GM23338 (cell line): ENCODE measurements around the gene CAPN1. TPM values are rescaled to one million over a fixed set of nuclear protein-coding genes. Genes with fewer than 3 reads are reported as not detected.

Experiments used
- ATAC-seq: fragments of 200-7000 bp; cut with Tn5 transposase; 3 replicates; pipeline ENCODE4 v1.9.1; 2020
- DNase-seq: peaks from one replicate; pipeline ENCODE4 v3.0.0-alpha.2; 2015; ENCODE audit warnings: low spot score
- H2AFZ ChIP-seq: fragments of 200-600 bp; sonication (generic); 2 replicates; pipeline ENCODE4 v1.8.0; 2016; ENCODE audit warnings: antibody characterized with exemption, mild to moderate bottlenecking, moderate library complexity
- H3F3A ChIP-seq: fragments of 200-600 bp; sonication (generic); replicated peaks from 2 replicates; pipeline ENCODE4 v1.8.0; 2017; ENCODE audit warnings: antibody characterized with exemption, mixed run types, low read depth
- H3K27ac ChIP-seq: fragments of 200-600 bp; sonication (generic); 2 replicates; pipeline ENCODE4 v1.6.1; 2016; ENCODE audit warnings: low read depth
- H3K27me3 ChIP-seq: fragments of 200-600 bp; sonication (generic); 2 replicates; pipeline ENCODE4 v1.8.0; 2016; ENCODE audit warnings: mild to moderate bottlenecking, mixed run types, moderate library complexity; ENCODE audit not compliant: insufficient read depth
- H3K36me3 ChIP-seq: fragments of 200-600 bp; sonication (generic); 2 replicates; pipeline ENCODE4 v1.8.0; 2016; ENCODE audit warnings: mild to moderate bottlenecking; ENCODE audit not compliant: insufficient read depth
- H3K4me1 ChIP-seq: fragments of 200-600 bp; sonication (generic); 2 replicates; pipeline ENCODE4 v1.8.0; 2016; ENCODE audit warnings: mild to moderate bottlenecking, moderate library complexity; ENCODE audit not compliant: insufficient read depth
- H3K4me2 ChIP-seq: fragments of 200-600 bp; sonication (generic); 2 replicates; pipeline ENCODE4 v1.7.1; 2017; ENCODE audit warnings: mixed run types
- H3K4me3 ChIP-seq: fragments of 200-600 bp; sonication (generic); 2 replicates; pipeline ENCODE4 v1.6.1; 2016; ENCODE audit warnings: mixed run types
- H3K79me2 ChIP-seq: fragments of 200-600 bp; sonication (generic); replicated peaks from 2 replicates; pipeline ENCODE4 v1.8.0; 2017; ENCODE audit warnings: mild to moderate bottlenecking; ENCODE audit not compliant: insufficient read depth
- H3K9me2 ChIP-seq: fragments of 200-600 bp; sonication (generic); 2 replicates; pipeline ENCODE4 v1.8.0; 2017; ENCODE audit not compliant: insufficient read depth
- H4K20me1 ChIP-seq: fragments of 200-600 bp; sonication (generic); replicated peaks from 2 replicates; pipeline ENCODE4 v1.8.0; 2017; ENCODE audit warnings: mild to moderate bottlenecking; ENCODE audit not compliant: insufficient read depth
- H3K27ac Mint-ChIP-seq: 2 replicates; pipeline ENCODE4 v1.8.0; 2020; ENCODE audit warnings: inconsistent platforms, mild to moderate bottlenecking, moderate library complexity, mixed read lengths
- H3K27me3 Mint-ChIP-seq: 3 replicates; pipeline ENCODE4 v1.8.0; 2022; ENCODE audit warnings: low read depth, mild to moderate bottlenecking, moderate library complexity, mixed read lengths, inconsistent platforms; ENCODE audit not compliant: insufficient read depth, poor library complexity
- H3K36me3 Mint-ChIP-seq: 3 replicates; pipeline ENCODE4 v1.8.0; 2021; ENCODE audit warnings: low read depth, mild to moderate bottlenecking, inconsistent platforms, moderate library complexity, mixed read lengths
- H3K4me1 Mint-ChIP-seq: 3 replicates; pipeline ENCODE4 v1.8.0; 2020; ENCODE audit warnings: mild to moderate bottlenecking, inconsistent platforms, mixed read lengths
- H3K4me3 Mint-ChIP-seq: 3 replicates; pipeline ENCODE4 v1.8.0; 2021; ENCODE audit warnings: moderate library complexity, mild to moderate bottlenecking, inconsistent platforms, mixed read lengths
- H3K9me3 Mint-ChIP-seq: 3 replicates; pipeline ENCODE4 v1.8.0; 2020; ENCODE audit warnings: moderate library complexity, mild to moderate bottlenecking, inconsistent platforms, mixed read lengths
- CREB1 ChIP-seq: fragments of 250-450 bp; sonication (Bioruptor Pico); IDR thresholded peaks from 2 replicates; pipeline ENCODE4 v1.5.0; 2020; ENCODE audit warnings: low read depth, mild to moderate bottlenecking, moderate library complexity
- ETS1 ChIP-seq: IDR thresholded peaks from 2 replicates; pipeline ENCODE4 v1.6.1; 2016; ENCODE audit warnings: antibody characterized with exemption
- EZH2 ChIP-seq: fragments of 200-600 bp; sonication (generic); IDR thresholded peaks from one replicate; pipeline ENCODE4 v1.8.0; 2017; ENCODE audit warnings: antibody characterized with exemption, mild to moderate bottlenecking, low read depth; ENCODE audit not compliant: unreplicated experiment
- EZH2phosphoT487 ChIP-seq: fragments of 200-600 bp; sonication (generic); IDR thresholded peaks from one replicate; pipeline ENCODE4 v1.8.1; 2018; ENCODE audit warnings: antibody characterized with exemption; ENCODE audit not compliant: unreplicated experiment
- JUNB ChIP-seq: IDR thresholded peaks from one replicate; pipeline ENCODE4 v1.6.1; 2016; ENCODE audit warnings: antibody characterized with exemption; ENCODE audit not compliant: unreplicated experiment
- NANOG ChIP-seq: IDR thresholded peaks from 2 replicates; pipeline ENCODE4 v1.6.1; 2016; ENCODE audit warnings: antibody characterized with exemption, borderline replicate concordance
- POLR2AphosphoS5 ChIP-seq: IDR thresholded peaks from 2 replicates; pipeline ENCODE4 v1.6.1; 2016; ENCODE audit warnings: antibody characterized with exemption, low read depth
- STAT1 ChIP-seq: IDR thresholded peaks from one replicate; pipeline ENCODE4 v1.6.1; 2016; ENCODE audit warnings: antibody characterized with exemption; ENCODE audit not compliant: unreplicated experiment
- ZNF114 ChIP-seq: fragments of 250-450 bp; sonication (Bioruptor Pico); IDR thresholded peaks from 2 replicates; pipeline ENCODE4 v1.5.0; 2020; ENCODE audit warnings: mild to moderate bottlenecking, moderate library complexity
- polyA plus RNA-seq: library from polyadenylated mRNA; unstranded; fragments of >200 nt; fragmentation: Nextera tagmentation; extraction: Ambion mirVana; gene quantifications from 2 replicates; pipeline ENCODE4 v1.2.1, GENCODE V29; 2016
- total RNA-seq: library from RNA; depleted of rRNA; stranded (reverse); fragments of >200 nt; shearing (Covaris generic); gene quantifications from 2 replicates; pipeline ENCODE4 v1.2.3, GENCODE V29; 2014
- TF ChIP-seq, protein P1 (sequence below): IDR thresholded peaks from one replicate; pipeline ENCODE4 v1.6.1; 2018; ENCODE audit warnings: antibody characterized with exemption; ENCODE audit not compliant: unreplicated experiment
- TF ChIP-seq, protein P2 (sequence below), 2 experiments: fragments of 200-600 bp in 1 of 2; sonication (generic) in 1 of 2; conservative IDR thresholded peaks; 2 replicates each; pipeline versions ENCODE4 v1.5.1 to v1.6.1; 2016 to 2017; ENCODE audit warnings: antibody characterized with exemption in 2 of 2, low read depth in 2 of 2, mild to moderate bottlenecking in 2 of 2, moderate library complexity in 1 of 2

The CAPN1 gene
- total and polyA plus RNA-seq, 2 experiments from 2014 or later: 67.3 to 277 TPM

DNA sequence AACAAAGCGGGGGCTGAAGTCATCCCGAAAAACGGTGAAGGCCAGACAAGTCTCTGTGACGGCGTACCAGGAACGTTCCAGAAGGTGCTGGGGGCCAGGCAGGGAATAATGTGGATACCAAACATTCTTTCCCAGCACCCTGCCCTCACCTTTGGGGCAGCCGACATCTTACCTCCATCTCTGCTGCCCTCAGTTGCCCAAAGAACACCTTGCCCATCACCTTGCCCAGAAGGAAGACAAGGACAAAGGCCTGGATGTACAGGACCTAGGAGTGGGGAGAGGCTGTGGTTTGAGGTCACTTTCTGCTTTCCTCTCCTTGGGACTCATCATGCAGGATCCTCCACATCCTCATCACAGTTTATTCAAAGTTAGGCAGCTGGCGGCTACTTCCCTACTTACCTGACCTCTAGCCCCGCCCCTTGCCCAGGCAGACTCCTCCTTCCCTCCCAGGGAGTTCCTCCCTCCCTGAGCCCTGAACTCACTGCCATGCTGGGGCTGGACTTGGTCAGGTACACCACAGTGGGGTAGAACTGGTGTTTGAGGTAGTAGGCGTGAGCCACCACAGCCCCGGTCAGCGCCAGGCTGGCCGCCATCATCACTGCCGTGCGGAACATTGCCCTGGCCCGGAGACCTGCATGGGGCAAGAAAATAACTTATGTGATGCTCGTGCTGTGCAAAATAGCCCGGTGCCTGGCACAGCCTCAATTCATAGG, 48.6 kb upstream of the CAPN1 start:
- no peak overlapping the region for H3K27ac ChIP-seq
- H3K79me2 ChIP-seq: peaks cover 19% of the 10 kb centered on the region
- H3K4me1 ChIP-seq: peaks cover 20% of the 10 kb centered on the region; the same call in 1 of the 2 replicates
- no peaks in the 10 kb centered on the region for H3K27me3 ChIP-seq
- peaks cover 12% of the 10 kb centered on the region; the same call in 1 of the 2 replicates for H3F3A ChIP-seq
- no peaks in the 10 kb centered on the region for H3K36me3 ChIP-seq
- Mint-ChIP-seq H3K27ac (peak overlapping the region; percentile 94), H3K36me3 (peaks cover 21% of the 10 kb centered on the region), H3K27me3 (peaks cover 19% of the 10 kb centered on the region), H3K4me1 (peaks cover 19% of the 10 kb centered on the region), H3K4me3 (peak overlapping the region; percentile 97), H3K9me3 (no peaks in the 10 kb centered on the region)
- peak overlapping the region; percentile 67 for H3K4me3 ChIP-seq
- H4K20me1 ChIP-seq: no peaks in the 10 kb centered on the region
- TF ChIP-seq EZH2phosphoT487: no peak
- TF ChIP-seq NANOG: no peak
- TF ChIP-seq, protein P1, sequence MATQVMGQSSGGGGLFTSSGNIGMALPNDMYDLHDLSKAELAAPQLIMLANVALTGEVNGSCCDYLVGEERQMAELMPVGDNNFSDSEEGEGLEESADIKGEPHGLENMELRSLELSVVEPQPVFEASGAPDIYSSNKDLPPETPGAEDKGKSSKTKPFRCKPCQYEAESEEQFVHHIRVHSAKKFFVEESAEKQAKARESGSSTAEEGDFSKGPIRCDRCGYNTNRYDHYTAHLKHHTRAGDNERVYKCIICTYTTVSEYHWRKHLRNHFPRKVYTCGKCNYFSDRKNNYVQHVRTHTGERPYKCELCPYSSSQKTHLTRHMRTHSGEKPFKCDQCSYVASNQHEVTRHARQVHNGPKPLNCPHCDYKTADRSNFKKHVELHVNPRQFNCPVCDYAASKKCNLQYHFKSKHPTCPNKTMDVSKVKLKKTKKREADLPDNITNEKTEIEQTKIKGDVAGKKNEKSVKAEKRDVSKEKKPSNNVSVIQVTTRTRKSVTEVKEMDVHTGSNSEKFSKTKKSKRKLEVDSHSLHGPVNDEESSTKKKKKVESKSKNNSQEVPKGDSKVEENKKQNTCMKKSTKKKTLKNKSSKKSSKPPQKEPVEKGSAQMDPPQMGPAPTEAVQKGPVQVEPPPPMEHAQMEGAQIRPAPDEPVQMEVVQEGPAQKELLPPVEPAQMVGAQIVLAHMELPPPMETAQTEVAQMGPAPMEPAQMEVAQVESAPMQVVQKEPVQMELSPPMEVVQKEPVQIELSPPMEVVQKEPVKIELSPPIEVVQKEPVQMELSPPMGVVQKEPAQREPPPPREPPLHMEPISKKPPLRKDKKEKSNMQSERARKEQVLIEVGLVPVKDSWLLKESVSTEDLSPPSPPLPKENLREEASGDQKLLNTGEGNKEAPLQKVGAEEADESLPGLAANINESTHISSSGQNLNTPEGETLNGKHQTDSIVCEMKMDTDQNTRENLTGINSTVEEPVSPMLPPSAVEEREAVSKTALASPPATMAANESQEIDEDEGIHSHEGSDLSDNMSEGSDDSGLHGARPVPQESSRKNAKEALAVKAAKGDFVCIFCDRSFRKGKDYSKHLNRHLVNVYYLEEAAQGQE: no peak
- TF ChIP-seq POLR2AphosphoS5: no peak
- TF ChIP-seq EZH2: no peak
- TF ChIP-seq STAT1: no peak
- TF ChIP-seq CREB1: no peak
- TF ChIP-seq, protein P2, sequence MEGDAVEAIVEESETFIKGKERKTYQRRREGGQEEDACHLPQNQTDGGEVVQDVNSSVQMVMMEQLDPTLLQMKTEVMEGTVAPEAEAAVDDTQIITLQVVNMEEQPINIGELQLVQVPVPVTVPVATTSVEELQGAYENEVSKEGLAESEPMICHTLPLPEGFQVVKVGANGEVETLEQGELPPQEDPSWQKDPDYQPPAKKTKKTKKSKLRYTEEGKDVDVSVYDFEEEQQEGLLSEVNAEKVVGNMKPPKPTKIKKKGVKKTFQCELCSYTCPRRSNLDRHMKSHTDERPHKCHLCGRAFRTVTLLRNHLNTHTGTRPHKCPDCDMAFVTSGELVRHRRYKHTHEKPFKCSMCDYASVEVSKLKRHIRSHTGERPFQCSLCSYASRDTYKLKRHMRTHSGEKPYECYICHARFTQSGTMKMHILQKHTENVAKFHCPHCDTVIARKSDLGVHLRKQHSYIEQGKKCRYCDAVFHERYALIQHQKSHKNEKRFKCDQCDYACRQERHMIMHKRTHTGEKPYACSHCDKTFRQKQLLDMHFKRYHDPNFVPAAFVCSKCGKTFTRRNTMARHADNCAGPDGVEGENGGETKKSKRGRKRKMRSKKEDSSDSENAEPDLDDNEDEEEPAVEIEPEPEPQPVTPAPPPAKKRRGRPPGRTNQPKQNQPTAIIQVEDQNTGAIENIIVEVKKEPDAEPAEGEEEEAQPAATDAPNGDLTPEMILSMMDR (conservative IDR thresholded peaks at IDR 0.05; ENCODE audit: low read depth in 2 of 2): no peak
- TF ChIP-seq ZNF114 (CRISPR knock-in tag): no peak
- no peak for TF ChIP-seq JUNB
- TF ChIP-seq ETS1: no peak
- peak overlapping the region; percentile 99 for H3K4me2 ChIP-seq
- no peak overlapping the region for H2AFZ ChIP-seq
- no peaks in the 10 kb centered on the region for H3K9me2 ChIP-seq
- DNase-seq (peak; percentile 82), ATAC-seq (peak; percentile 27)
